H1 (cell line): ENCODE measurements around the gene BUD23.

ENCODE experiments used
- CTCF ChIP-seq, 3 experiments: IDR thresholded peaks; 1 replicate in 2 of 3; 2 replicates in 1 of 3; pipeline versions ENCODE4 v1.5.1 to v1.6.1; 2011; ENCODE audit warnings: low read length in 3 of 3, mild to moderate bottlenecking in 3 of 3, inconsistent platforms in 2 of 3, low read depth in 1 of 3, moderate library complexity in 1 of 3; ENCODE audit not compliant: insufficient read depth in 1 of 3; ENCODE audit errors: control extremely low read depth in 1 of 3
- HDAC2 ChIP-seq, 2 experiments: fragments of 300-600 bp in 1 of 2; sonication (generic) in 1 of 2; IDR thresholded peaks; 2 replicates each; pipeline ENCODE4 v1.6.1; 2011 to 2012; ENCODE audit warnings: low read depth in 2 of 2, low read length in 2 of 2, mild to moderate bottlenecking in 2 of 2, moderate library complexity in 2 of 2, borderline replicate concordance in 1 of 2, inconsistent platforms in 1 of 2
- POLR2A ChIP-seq, 2 experiments: IDR thresholded peaks; 1 replicate in 1 of 2; 2 replicates in 1 of 2; pipeline ENCODE4 v1.6.1; 2011; ENCODE audit warnings: low read depth in 2 of 2, low read length in 2 of 2, mild to moderate bottlenecking in 2 of 2; ENCODE audit errors: control extremely low read depth in 1 of 2

GRCh38 chr7:73650524-73650923 is 32.9 kb upstream of the BUD23 start:
- no peak for TF ChIP-seq CTCF (IDR thresholded peaks at IDR 0.05; ENCODE audit: control extremely low read depth in 1 of 3, insufficient read depth in 1 of 3, low read depth in 1 of 3, low read length in 3 of 3)
- no peak for TF ChIP-seq POLR2A (IDR thresholded peaks at IDR 0.05; ENCODE audit: control extremely low read depth in 1 of 2, low read depth in 2 of 2, low read length in 2 of 2)
- TF ChIP-seq HDAC2 (IDR thresholded peaks at IDR 0.05; ENCODE audit: borderline replicate concordance in 1 of 2, low read depth in 2 of 2, low read length in 2 of 2): no peak
